Endodermal cell (in vitro differentiated cells): Measurements from ENCODE around the gene THSD4. TPM values are rescaled to one million over a fixed set of nuclear protein-coding genes. Genes with fewer than 3 reads are reported as not detected.

ENCODE experiments used
- DNase-seq: peaks from one replicate; pipeline ENCODE4 v3.0.0-alpha.2; 2017
- H3K27ac ChIP-seq: 2 replicates; pipeline ENCODE4 v1.5.1; 2013; ENCODE audit warnings: mild to moderate bottlenecking, low read depth, low read length, moderate library complexity
- H3K27me3 ChIP-seq: 2 replicates; pipeline ENCODE4 v1.6.1; 2013; ENCODE audit warnings: mild to moderate bottlenecking, low read length, moderate library complexity; ENCODE audit not compliant: insufficient read depth, control insufficient read depth, poor library complexity, severe bottlenecking
- H3K36me3 ChIP-seq: 2 replicates; pipeline ENCODE4 v1.7.0; 2013; ENCODE audit warnings: mild to moderate bottlenecking, low read length, moderate library complexity; ENCODE audit not compliant: control insufficient read depth, insufficient read depth
- H3K4me1 ChIP-seq: one replicate; pipeline ENCODE4 v1.7.0; 2013; ENCODE audit warnings: low read length; ENCODE audit not compliant: control insufficient read depth, insufficient read depth
- H3K4me3 ChIP-seq: 2 replicates; pipeline ENCODE4 v1.5.1; 2013; ENCODE audit warnings: mild to moderate bottlenecking, low read length, moderate library complexity
- H3K9ac ChIP-seq: 2 replicates; pipeline ENCODE4 v1.6.1; 2013; ENCODE audit warnings: mild to moderate bottlenecking, low read length, moderate library complexity; ENCODE audit not compliant: poor library complexity, severe bottlenecking; ENCODE audit errors: extremely low read depth
- H3K9me3 ChIP-seq: 2 replicates; pipeline ENCODE4 v1.6.1; 2013; ENCODE audit warnings: mild to moderate bottlenecking, low read length, moderate library complexity; ENCODE audit not compliant: control insufficient read depth
- H3K27ac Mint-ChIP-seq: 2 replicates; pipeline ENCODE4 v1.8.0; 2020; ENCODE audit warnings: mixed read lengths
- H3K27me3 Mint-ChIP-seq: 2 replicates; pipeline ENCODE4 v1.8.0; 2021; ENCODE audit warnings: mild to moderate bottlenecking, mixed read lengths; ENCODE audit not compliant: insufficient read depth
- H3K36me3 Mint-ChIP-seq: 2 replicates; pipeline ENCODE4 v1.8.0; 2020; ENCODE audit warnings: low read depth, mixed read lengths
- H3K4me1 Mint-ChIP-seq: 2 replicates; pipeline ENCODE4 v1.8.0; 2020; ENCODE audit warnings: mixed read lengths
- H3K4me3 Mint-ChIP-seq: 2 replicates; pipeline ENCODE4 v1.8.0; 2020; ENCODE audit warnings: mild to moderate bottlenecking, moderate library complexity, mixed read lengths
- H3K9me3 Mint-ChIP-seq: 2 replicates; pipeline ENCODE4 v1.8.0; 2020; ENCODE audit warnings: mild to moderate bottlenecking, mixed read lengths
- CTCF ChIP-seq: fragments of 200-600 bp; sonication (generic); conservative IDR thresholded peaks from 2 replicates; pipeline ENCODE4 v1.5.0; 2021; ENCODE audit warnings: antibody characterized with exemption, mild to moderate bottlenecking
- WGBS, 2 experiments: methylation state at CpG; one replicate each; pipeline versions ENCODE4 v1.1.5 to v1.1.7; 2013; ENCODE audit warnings: missing lambda C conversion rate in 2 of 2, mixed read lengths in 1 of 2; ENCODE audit not compliant: insufficient coverage in 1 of 2, insufficient read length in 1 of 2; 5-methylcytosine and 5-hydroxymethylcytosine counted together
- total RNA-seq, 2 donors: library from RNA; stranded (reverse); fragmentation: NEBNext Ultra II Directional in 1 of 2; extraction: Animal tissue kit (Norgen Biotek cat#: 25700) in 1 of 2; gene quantifications; 2 replicates in 1 of 2; 3 replicates in 1 of 2; pipeline ENCODE4 v1.2.1, GENCODE V29; 2021

THSD4 gene
- total RNA-seq, 2 donors from 2014 or later, result 4.6 to 5.4 TPM

- H3K4me1 ChIP-seq, result no peaks in the 10 kb centered on the region
- H3K4me3 ChIP-seq, result no peak overlapping the region
- no peaks in the 10 kb centered on the region for H3K9me3 ChIP-seq
- DNase-seq, result no peak
- H3K27me3 Mint-ChIP-seq, result peaks cover 38% of the 10 kb centered on the region
- TF ChIP-seq CTCF, result no peak
- no peak overlapping the region for H3K27ac ChIP-seq
- peaks cover 15% of the 10 kb centered on the region for H3K9me3 Mint-ChIP-seq
- no peak overlapping the region for H3K4me3 Mint-ChIP-seq
- H3K4me1 Mint-ChIP-seq, result peaks cover 10% of the 10 kb centered on the region
- H3K9ac ChIP-seq, result no peak overlapping the region
- H3K27ac Mint-ChIP-seq, result no peak overlapping the region
- H3K36me3 Mint-ChIP-seq, result no peaks in the 10 kb centered on the region
- no peaks in the 10 kb centered on the region for H3K27me3 ChIP-seq
- WGBS, 2 experiments, result 67 to 88% methylated on average over 1 of the region's 1 CpG
- no peaks in the 10 kb centered on the region for H3K36me3 ChIP-seq
Observed at GRCh38 chr15:71089801-71090200, 25.5 kb upstream of the THSD4 start.

- Histone ChIP-seq H3K9ac (no peak overlapping the region), H3K9me3 (no peaks in the 10 kb centered on the region), H3K4me1 (no peaks in the 10 kb centered on the region), H3K4me3 (no peak overlapping the region), H3K27ac (no peak overlapping the region), H3K36me3 (no peaks in the 10 kb centered on the region), H3K27me3 (no peaks in the 10 kb centered on the region)
- no peaks in the 10 kb centered on the region for H3K36me3 Mint-ChIP-seq
- H3K27ac Mint-ChIP-seq, result no peak overlapping the region
- no peak for DNase-seq
- H3K4me3 Mint-ChIP-seq, result no peak overlapping the region
- H3K9me3 Mint-ChIP-seq, result peaks cover 15% of the 10 kb centered on the region
- 89 to 100% methylated on average over 1 of the region's 1 CpG for WGBS, 2 experiments
- H3K27me3 Mint-ChIP-seq, result peaks cover 24% of the 10 kb centered on the region
- TF ChIP-seq CTCF, result no peak
- H3K4me1 Mint-ChIP-seq, result no peaks in the 10 kb centered on the region
Observed at GRCh38 chr15:71091601-71092000, 23.7 kb upstream of the THSD4 start.

DNA sequence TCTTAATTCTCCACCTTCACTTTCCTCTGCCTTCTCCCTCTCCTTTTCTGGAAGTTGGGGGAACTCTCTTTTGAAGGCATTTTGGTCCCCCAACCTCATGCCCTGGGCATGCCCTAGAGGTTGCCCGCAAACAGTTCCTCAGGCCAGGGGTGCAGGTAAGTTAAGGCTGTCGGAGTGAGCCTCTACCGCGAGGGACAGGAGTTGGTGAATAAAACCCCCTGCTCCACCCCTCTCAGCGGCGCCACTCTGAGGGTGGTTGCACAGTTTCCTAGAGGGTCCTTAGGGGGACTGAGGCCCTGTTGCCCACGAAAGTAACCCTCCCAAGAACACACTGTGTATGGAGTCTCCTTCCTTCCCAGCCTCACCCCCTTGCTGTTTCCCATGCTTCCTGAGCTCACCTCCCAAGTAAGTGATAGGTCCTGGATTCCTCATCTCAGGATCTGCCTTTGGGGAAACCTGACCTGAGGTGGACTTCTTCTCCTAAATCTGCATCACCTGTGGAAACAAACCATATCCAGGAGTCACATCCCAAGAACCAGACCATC, 23.1 kb upstream of the THSD4 start:
- Histone ChIP-seq H3K4me1 (no peaks in the 10 kb centered on the region), H3K4me3 (no peak overlapping the region), H3K27ac (no peak overlapping the region), H3K27me3 (no peaks in the 10 kb centered on the region), H3K36me3 (no peaks in the 10 kb centered on the region), H3K9ac (no peak overlapping the region), H3K9me3 (no peaks in the 10 kb centered on the region)
- no peak for TF ChIP-seq CTCF
- WGBS, 2 experiments, result 94 to 100% methylated on average over 5 to 7 of the region's 7 CpGs
- no peak for DNase-seq
- Mint-ChIP-seq H3K4me1 (no peaks in the 10 kb centered on the region), H3K27me3 (peaks cover 19% of the 10 kb centered on the region), H3K4me3 (no peak overlapping the region), H3K9me3 (peaks cover 13% of the 10 kb centered on the region), H3K36me3 (no peaks in the 10 kb centered on the region), H3K27ac (no peak overlapping the region)
